ENCODE results near the gene BIRC2. TPM values are rescaled to one million over a fixed set of nuclear protein-coding genes. Genes with fewer than 3 reads are reported as not detected.

BIRC2 gene
- total RNA-seq, 1 experiment from 2014 or later: 36.1 TPM

Other genes starting within 250 kb of the BIRC2 start
- gene YAP1, start 236.8 kb upstream of the BIRC2 start, total RNA-seq (2014; rRNA removed): 104 and 118 TPM in 2 replicates
- 3.9 and 4.2 TPM in 2 replicates for gene BIRC3, start 29.7 kb upstream of the BIRC2 start, total RNA-seq (2014; rRNA removed)
- 136 and 163 TPM in 2 replicates for gene TMEM123, start 105.6 kb downstream of the BIRC2 start, total RNA-seq (2014; rRNA removed)
- 0.18 TPM in 1 of 2 replicates, not detected in the other for gene MMP7, start 183.5 kb downstream of the BIRC2 start, total RNA-seq (2014; rRNA removed)